SH-SY5Y (cell line): ENCODE results near the gene IL23R.

Experiments used
- GATA2 ChIP-seq: IDR thresholded peaks from 2 replicates; pipeline ENCODE4 v1.6.1; 2011; ENCODE audit warnings: mild to moderate bottlenecking, low read depth, low read length
- GATA3 ChIP-seq: IDR thresholded peaks from 2 replicates; pipeline ENCODE4 v1.6.1; 2011; ENCODE audit warnings: low read depth, mild to moderate bottlenecking, low read length, moderate library complexity

DNA sequence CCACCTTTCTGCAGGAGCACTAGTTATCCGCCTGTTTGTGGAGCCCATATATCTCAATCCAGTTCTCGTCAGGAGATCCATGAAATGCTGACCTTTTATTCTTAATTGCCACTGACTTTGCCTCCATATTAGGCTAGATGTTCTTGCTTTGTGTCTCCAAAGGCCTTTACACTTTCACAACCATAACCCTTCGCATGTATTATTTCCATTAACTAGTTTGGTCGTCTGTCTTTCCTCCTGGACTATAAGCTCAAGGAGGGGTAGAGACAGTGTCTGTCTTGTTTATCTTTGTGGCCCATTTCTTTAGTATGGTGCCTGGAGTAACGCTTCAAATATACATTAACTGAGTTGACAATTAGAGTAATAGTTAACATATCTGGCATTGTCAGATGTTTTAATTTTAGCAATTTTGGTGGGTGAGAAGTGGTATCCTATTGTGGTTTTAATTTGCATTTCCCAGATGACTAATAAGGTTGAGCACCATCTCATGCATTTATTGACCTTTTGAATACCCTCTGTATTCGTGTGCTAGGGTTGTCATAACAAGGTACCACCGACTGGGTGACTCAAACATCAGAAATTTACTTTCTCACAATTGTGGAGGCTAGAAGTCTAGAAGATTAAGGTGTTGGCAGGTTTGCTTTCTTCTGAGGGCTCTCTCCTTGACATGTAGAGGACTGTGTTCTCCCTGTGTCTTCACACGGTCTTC, 119.7 kb downstream of the IL23R start:
- TF ChIP-seq GATA2 (no peak), GATA3 (no peak)
